ENCODE results near the gene TEX35.
A peak's percentile ranks its signal among the peaks of the same experiment; 100 is the strongest.
"Not testable (repeated sequence)": the region's sequence is repeated elsewhere in the genome, so short reads cannot be mapped to it uniquely, and the experiment has no call there.

TEX35 gene

GRCh38 chr1:178495741-178496409, 17.0 kb upstream of the TEX35 start:
- DNase-seq: no peak

GRCh38 chr1:178496410-178497135, 16.3 kb upstream of the TEX35 start, which contains the start of gene CLEC20A:
CLEC20A (minus strand) TSS chr1:178496964; CDS start chr1:178496939, 25 bp downstream.
- no peak for DNase-seq

GRCh38 chr1:178497903-178498478, 14.9 kb upstream of the TEX35 start:
- DNase-seq: no peak

GRCh38 chr1:178498896-178499675, 13.8 kb upstream of the TEX35 start:
- no peak for DNase-seq

GRCh38 chr1:178500091-178500770, 12.7 kb upstream of the TEX35 start:
- DNase-seq: no peak

- DNase-seq: no peak
Observed at GRCh38 chr1:178500936-178501554, 11.9 kb upstream of the TEX35 start.

- peak; percentile 14 to 35 for DNase-seq
Observed at GRCh38 chr1:178501705-178502329, 11.1 kb upstream of the TEX35 start.

- DNase-seq: no peak
Observed at GRCh38 chr1:178502330-178502714, 10.6 kb upstream of the TEX35 start.

GRCh38 chr1:178502856-178503255, 10.1 kb upstream of the TEX35 start:
- DNase-seq: no peak

- DNase-seq: not testable (repeated sequence)
Observed at GRCh38 chr1:178503316-178503715, 9.6 kb upstream of the TEX35 start.

- DNase-seq: no peak
Observed at GRCh38 chr1:178503849-178504248, 9.1 kb upstream of the TEX35 start.

- DNase-seq: no peak
Observed at GRCh38 chr1:178504286-178504685, 8.6 kb upstream of the TEX35 start.

GRCh38 chr1:178506177-178506576, 6.7 kb upstream of the TEX35 start:
- DNase-seq: no peak

- DNase-seq: no peak
Observed at GRCh38 chr1:178506669-178507068, 6.2 kb upstream of the TEX35 start.

GRCh38 chr1:178509414-178510007, 3.4 kb upstream of the TEX35 start:
- no peak for DNase-seq

GRCh38 chr1:178510155-178510554, 2.8 kb upstream of the TEX35 start:
- no peak for DNase-seq

- no peak for DNase-seq
Observed at GRCh38 chr1:178513278-178513983, 522 bp downstream of the TEX35 start.

GRCh38 chr1:178516110-178516509, 3.2 kb downstream of the TEX35 start:
- DNase-seq: no peak

GRCh38 chr1:178518894-178519293, 6.0 kb downstream of the TEX35 start:
- no peak for DNase-seq

- no peak for DNase-seq
Observed at GRCh38 chr1:178520803-178521202, 7.9 kb downstream of the TEX35 start.

GRCh38 chr1:178521241-178521640, 8.3 kb downstream of the TEX35 start:
- DNase-seq: no peak
